Smooth muscle cell (in vitro differentiated cells): ENCODE data around the gene MOXD1. TPM values are rescaled to one million over a fixed set of nuclear protein-coding genes. Genes with fewer than 3 reads are reported as not detected.

ENCODE experiments used
- DNase-seq: peaks from one replicate; lab custom pipeline; 2025; ENCODE audit not compliant: unreplicated experiment; lab: John Stamatoyannopoulos, UW
- H2AFZ ChIP-seq: fragments of 200-600 bp; sonication (generic); 2 replicates; pipeline ENCODE4 v1.6.0; 2016; ENCODE audit warnings: antibody characterized with exemption, low read depth, mild to moderate bottlenecking
- H3F3A ChIP-seq: fragments of 200-600 bp; sonication (generic); 2 replicates; pipeline ENCODE4 v1.6.0; 2017; ENCODE audit warnings: antibody characterized with exemption, low read depth
- H3K27ac ChIP-seq: fragments of 200-600 bp; sonication (generic); 2 replicates; pipeline ENCODE4 v1.5.1; 2016; ENCODE audit warnings: low read depth, mild to moderate bottlenecking
- H3K27me3 ChIP-seq: fragments of 200-600 bp; sonication (generic); 2 replicates; pipeline ENCODE4 v1.6.1; 2016; ENCODE audit warnings: low read depth, mild to moderate bottlenecking
- H3K36me3 ChIP-seq: fragments of 200-600 bp; sonication (generic); 2 replicates; pipeline ENCODE4 v1.5.1; 2016; ENCODE audit warnings: low read depth
- H3K4me1 ChIP-seq: fragments of 200-600 bp; sonication (generic); 2 replicates; pipeline ENCODE4 v1.5.1; 2016; ENCODE audit warnings: low read depth
- H3K4me2 ChIP-seq: fragments of 200-600 bp; sonication (generic); 2 replicates; pipeline ENCODE4 v1.6.0; 2016; ENCODE audit warnings: mild to moderate bottlenecking
- H3K4me3 ChIP-seq: fragments of 200-600 bp; sonication (generic); 2 replicates; pipeline ENCODE4 v1.5.1; 2016; ENCODE audit warnings: mild to moderate bottlenecking
- H3K79me2 ChIP-seq: fragments of 200-600 bp; sonication (generic); 2 replicates; pipeline ENCODE4 v1.6.0; 2016; ENCODE audit warnings: low read depth, mild to moderate bottlenecking
- H3K9ac ChIP-seq: fragments of 200-600 bp; sonication (generic); 2 replicates; pipeline ENCODE4 v1.6.0; 2016; ENCODE audit warnings: low read depth
- H3K9me3 ChIP-seq: fragments of 200-600 bp; sonication (generic); replicated peaks from 2 replicates; pipeline ENCODE4 v1.5.1; 2016; ENCODE audit warnings: low read depth
- H4K20me1 ChIP-seq: fragments of 200-600 bp; sonication (generic); 2 replicates; pipeline ENCODE4 v1.6.0; 2016; ENCODE audit warnings: low read depth
- WGBS: methylation state at CpG from one replicate; pipeline ENCODE4 v1.1.7; 2016; ENCODE audit warnings: low lambda C conversion rate; 5-methylcytosine and 5-hydroxymethylcytosine counted together
- polyA plus RNA-seq: library from polyadenylated mRNA; unstranded; fragments of >200 nt; fragmentation: Nextera tagmentation; extraction: Ambion mirVana; gene quantifications from 2 replicates; pipeline ENCODE4 v1.2.1, GENCODE V29; 2016
- total RNA-seq: library from RNA; depleted of rRNA; stranded (reverse); fragments of >200 nt; gene quantifications from 2 replicates; pipeline ENCODE4 v1.2.3, GENCODE V29; 2014
- TF ChIP-seq, protein P1 (sequence below): fragments of 200-600 bp; sonication (generic); IDR thresholded peaks from 2 replicates; pipeline ENCODE4 v1.5.1; 2017; ENCODE audit warnings: borderline replicate concordance, mild to moderate bottlenecking, antibody characterized with exemption; ENCODE audit not compliant: insufficient read depth, poor library complexity, severe bottlenecking

Gene MOXD1
- total and polyA plus RNA-seq, 2 experiments from 2014 or later: 12.4 to 19.4 TPM

DNA sequence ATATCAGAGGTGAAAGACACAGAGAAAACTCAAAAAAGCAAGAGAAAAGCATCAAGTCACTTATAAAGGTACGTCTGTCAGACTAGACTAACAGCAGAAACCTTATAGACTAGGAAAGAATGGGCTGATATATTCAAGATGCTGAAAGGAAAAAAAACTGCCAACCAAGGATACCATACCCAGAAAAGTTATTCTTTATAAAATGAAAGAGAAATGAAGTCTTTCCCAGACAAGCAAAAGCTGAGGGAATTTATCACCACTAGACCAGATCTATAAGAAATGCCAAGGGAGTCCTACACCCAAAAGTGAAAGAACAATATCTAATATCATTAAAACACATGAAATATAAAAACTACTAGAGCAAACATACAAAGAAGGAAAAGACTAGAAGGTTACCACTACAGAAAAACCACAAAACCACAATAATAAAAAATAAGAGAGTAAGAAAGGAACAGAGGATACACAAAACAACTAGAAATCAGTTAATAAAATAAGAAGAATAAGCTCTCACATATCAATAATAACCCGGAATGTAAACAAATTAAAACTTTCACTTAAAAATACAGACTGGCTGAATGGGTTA is 6.2 kb downstream of the MOXD1 start:
- Histone ChIP-seq H3K4me3 (no peak overlapping the region), H3K4me2 (no peak overlapping the region), H3K27ac (no peak overlapping the region), H2AFZ (no peak overlapping the region), H3K36me3 (no peaks in the 10 kb centered on the region), H3K4me1 (no peaks in the 10 kb centered on the region), H3K27me3 (no peaks in the 10 kb centered on the region), H3K79me2 (no peaks in the 10 kb centered on the region), H3K9me3 (peaks cover 6% of the 10 kb centered on the region), H3F3A (peaks cover 2% of the 10 kb centered on the region), H4K20me1 (no peaks in the 10 kb centered on the region), H3K9ac (no peak overlapping the region)
- 80% methylated on average over 2 of the region's 2 CpGs for WGBS
- TF ChIP-seq, protein P1, sequence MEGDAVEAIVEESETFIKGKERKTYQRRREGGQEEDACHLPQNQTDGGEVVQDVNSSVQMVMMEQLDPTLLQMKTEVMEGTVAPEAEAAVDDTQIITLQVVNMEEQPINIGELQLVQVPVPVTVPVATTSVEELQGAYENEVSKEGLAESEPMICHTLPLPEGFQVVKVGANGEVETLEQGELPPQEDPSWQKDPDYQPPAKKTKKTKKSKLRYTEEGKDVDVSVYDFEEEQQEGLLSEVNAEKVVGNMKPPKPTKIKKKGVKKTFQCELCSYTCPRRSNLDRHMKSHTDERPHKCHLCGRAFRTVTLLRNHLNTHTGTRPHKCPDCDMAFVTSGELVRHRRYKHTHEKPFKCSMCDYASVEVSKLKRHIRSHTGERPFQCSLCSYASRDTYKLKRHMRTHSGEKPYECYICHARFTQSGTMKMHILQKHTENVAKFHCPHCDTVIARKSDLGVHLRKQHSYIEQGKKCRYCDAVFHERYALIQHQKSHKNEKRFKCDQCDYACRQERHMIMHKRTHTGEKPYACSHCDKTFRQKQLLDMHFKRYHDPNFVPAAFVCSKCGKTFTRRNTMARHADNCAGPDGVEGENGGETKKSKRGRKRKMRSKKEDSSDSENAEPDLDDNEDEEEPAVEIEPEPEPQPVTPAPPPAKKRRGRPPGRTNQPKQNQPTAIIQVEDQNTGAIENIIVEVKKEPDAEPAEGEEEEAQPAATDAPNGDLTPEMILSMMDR: no peak
- no peak for DNase-seq

GRCh38 chr6:132392792-132393191 is 8.5 kb downstream of the MOXD1 start:
- no peak overlapping the region for H3K9ac ChIP-seq
- no peaks in the 10 kb centered on the region for H3K4me1 ChIP-seq
- no peak overlapping the region for H3K27ac ChIP-seq
- no peaks in the 10 kb centered on the region for H3K79me2 ChIP-seq
- no peak for DNase-seq
- H4K20me1 ChIP-seq: no peaks in the 10 kb centered on the region
- no peak overlapping the region for H2AFZ ChIP-seq
- H3K4me2 ChIP-seq: no peak overlapping the region
- H3K9me3 ChIP-seq: peaks cover 6% of the 10 kb centered on the region
- TF ChIP-seq, protein P1: no peak
- 100% methylated on average over 2 of the region's 2 CpGs for WGBS
- no peaks in the 10 kb centered on the region for H3K36me3 ChIP-seq
- no peaks in the 10 kb centered on the region for H3K27me3 ChIP-seq
- no peak overlapping the region for H3K4me3 ChIP-seq
- no peaks in the 10 kb centered on the region for H3F3A ChIP-seq

GRCh38 chr6:132392270-132392646 is 9.0 kb downstream of the MOXD1 start:
- no peak overlapping the region for H3K4me3 ChIP-seq
- H3K9ac ChIP-seq: no peak overlapping the region

More at GRCh38 chr6:132392270-132392646, 9.0 kb downstream of the MOXD1 start:
- Histone ChIP-seq H3K36me3 (no peaks in the 10 kb centered on the region), H3K27ac (no peak overlapping the region), H3F3A (no peaks in the 10 kb centered on the region), H3K4me2 (peak overlapping the region; percentile 13), H3K27me3 (no peaks in the 10 kb centered on the region), H4K20me1 (no peaks in the 10 kb centered on the region), H3K4me1 (no peaks in the 10 kb centered on the region), H3K79me2 (no peaks in the 10 kb centered on the region), H2AFZ (no peak overlapping the region), H3K9me3 (peaks cover 6% of the 10 kb centered on the region)
- no peak for DNase-seq
- TF ChIP-seq, protein P1: no peak
- 83% methylated on average over 5 of the region's 5 CpGs for WGBS
